ENCODE measurements around the gene OTUD3. TPM values are rescaled to one million over a fixed set of nuclear protein-coding genes. Genes with fewer than 3 reads are reported as not detected.
A peak's percentile ranks its signal among the peaks of the same experiment; 100 is the strongest.

OTUD3 gene
- total and polyA plus RNA-seq, 2 of the 13 experiments (the other 11 are each of a cell fraction or from before 2014, with no cell fraction given): 5.2 to 7.5 TPM

DNA sequence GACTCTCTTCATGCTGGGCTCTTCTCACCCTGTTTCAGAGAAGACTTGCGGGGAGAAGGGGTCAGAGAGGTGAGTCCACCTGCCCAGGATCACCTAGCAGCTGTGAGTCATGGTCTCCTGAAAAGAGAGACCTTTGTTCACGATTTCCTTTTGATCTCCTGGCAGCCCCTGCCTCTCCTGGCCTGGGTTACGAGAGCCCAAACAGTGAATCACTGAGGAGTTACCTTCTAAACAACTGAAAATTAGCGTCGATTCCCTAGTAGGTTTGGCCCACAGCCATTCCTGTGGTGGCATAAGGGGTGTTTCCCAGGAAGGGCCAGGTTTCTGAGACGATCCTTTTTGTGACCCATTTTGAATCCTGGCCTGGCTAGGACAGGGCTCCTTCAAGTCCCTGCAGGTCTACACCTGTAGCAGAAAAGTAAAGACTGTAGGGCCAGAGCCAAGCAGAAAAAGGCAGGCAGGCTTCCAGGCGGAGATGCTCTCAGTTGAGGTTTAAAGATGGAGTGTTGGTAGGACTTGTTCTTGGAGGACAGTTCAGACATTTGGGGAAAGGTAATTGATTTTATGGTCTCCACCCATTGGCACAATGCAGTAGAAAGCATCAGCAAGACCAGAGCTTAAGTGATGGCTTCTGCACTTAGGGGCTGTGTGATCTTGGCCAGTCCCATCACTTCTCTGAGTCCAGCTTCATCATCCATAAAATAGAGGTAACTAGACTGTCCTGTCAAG lies 43.3 kb downstream of the OTUD3 start (continued):
- TF ChIP-seq PHF20 (CRISPR knock-in tag; IDR thresholded peaks at IDR 0.05) (no peak), ZBTB40 (IDR thresholded peaks at IDR 0.05) (no peak), ZBTB40 (CRISPR knock-in tag; IDR thresholded peaks at IDR 0.05) (no peak), LRRFIP1 (CRISPR knock-in tag; conservative IDR thresholded peaks at IDR 0.05) (no peak), MLXIP (CRISPR knock-in tag; IDR thresholded peaks at IDR 0.05; ENCODE audit: borderline replicate concordance) (no peak), HMGA1 (CRISPR knock-in tag; conservative IDR thresholded peaks at IDR 0.05) (no peak), GABPB1 (CRISPR knock-in tag; IDR thresholded peaks at IDR 0.05) (no peak; the same call in 1 of the 2 replicates), KLF6 (CRISPR knock-in tag; IDR thresholded peaks at IDR 0.05) (no peak), RARG (CRISPR knock-in tag; IDR thresholded peaks at IDR 0.05; ENCODE audit: low read depth) (no peak), ZNF563 (CRISPR knock-in tag; IDR thresholded peaks at IDR 0.05) (no peak), EP300 (IDR thresholded peaks at IDR 0.05; ENCODE audit: low read depth in 2 of 2, low read length in 2 of 2) (peak; percentile 86 to 93; a peak in 3 of 4 replicates), EP300 (CRISPR knock-in tag; IDR thresholded peaks at IDR 0.05; ENCODE audit: borderline replicate concordance) (peak; percentile 92)
- TF ChIP-seq, protein P1, sequence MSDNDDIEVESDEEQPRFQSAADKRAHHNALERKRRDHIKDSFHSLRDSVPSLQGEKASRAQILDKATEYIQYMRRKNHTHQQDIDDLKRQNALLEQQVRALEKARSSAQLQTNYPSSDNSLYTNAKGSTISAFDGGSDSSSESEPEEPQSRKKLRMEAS (IDR thresholded peaks at IDR 0.05): 0 out of 2 replicates have a peak, but pooled peaks have one; percentile 22
